ENCODE data around the gene ANKS3.

The ANKS3 gene

GRCh38 chr16:4754865-4755264, 20.8 kb upstream of the ANKS3 start:
- Histone ChIP-seq H3K4me1 (ENCODE audit: control extremely low read depth in 1 of 4, control insufficient read depth in 4 of 4, insufficient read depth in 4 of 4, low read length in 3 of 4) (no peaks in the 10 kb centered on the region), H3K9me3 (ENCODE audit: control extremely low read depth in 1 of 5, control insufficient read depth in 4 of 5, insufficient read depth in 2 of 5, low read depth in 1 of 5, low read length in 4 of 5) (peaks cover 0 to 9% (median 4%) of the 10 kb centered on the region in 5 experiments), H3K4me3 (ENCODE audit: control insufficient read depth in 1 of 7, extremely low read depth in 1 of 7, insufficient read depth in 4 of 7, low read depth in 2 of 7, low read length in 6 of 7) (no peak overlapping the region), H3K27me3 (replicated peaks in 2 of 5; ENCODE audit: control insufficient read depth in 4 of 5, insufficient read depth in 5 of 5, low read length in 4 of 5) (no peaks in the 10 kb centered on the region), H3K27ac (ENCODE audit: insufficient read depth in 1 of 2, low read depth in 1 of 2, low read length in 2 of 2, poor library complexity in 1 of 2, severe bottlenecking in 2 of 2) (no peak overlapping the region), H3K36me3 (ENCODE audit: control insufficient read depth in 4 of 4, insufficient read depth in 4 of 4, low read length in 3 of 4) (peaks cover 5 to 84% (median 56%) of the 10 kb centered on the region in 4 experiments)
- 97% methylated on average over 4 of the region's 4 CpGs for WGBS (ENCODE audit: insufficient coverage)
- DNase-seq = no peak
- ChIA-PET CTCF (no interaction called here), POLR2A (no interaction called here)

- peaks cover 3 to 80% (median 52%) of the 10 kb centered on the region in 4 experiments for H3K36me3 ChIP-seq (ENCODE audit: control insufficient read depth in 4 of 4, insufficient read depth in 4 of 4, low read length in 3 of 4)
- ChIA-PET POLR2A (no interaction called here), CTCF (interaction anchor here (0.6 kb wide), 1 partner anchor 9 kb away, joined by 3 read pairs; no protein-coding TSS in a partner anchor)
- peaks cover 0 to 3% (median 0%) of the 10 kb centered on the region in 4 experiments for H3K4me1 ChIP-seq (ENCODE audit: control extremely low read depth in 1 of 4, control insufficient read depth in 4 of 4, insufficient read depth in 4 of 4, low read length in 3 of 4)
- no peak overlapping the region for H3K4me3 ChIP-seq (ENCODE audit: control insufficient read depth in 1 of 7, extremely low read depth in 1 of 7, insufficient read depth in 4 of 7, low read depth in 2 of 7, low read length in 6 of 7)
- no peaks in the 10 kb centered on the region for H3K27me3 ChIP-seq (replicated peaks in 2 of 5; ENCODE audit: control insufficient read depth in 4 of 5, insufficient read depth in 5 of 5, low read length in 4 of 5)
- no peak for DNase-seq
- H3K9me3 ChIP-seq (ENCODE audit: control extremely low read depth in 1 of 5, control insufficient read depth in 4 of 5, insufficient read depth in 2 of 5, low read depth in 1 of 5, low read length in 4 of 5) = peaks cover 0 to 9% (median 4%) of the 10 kb centered on the region in 5 experiments
- WGBS (ENCODE audit: insufficient coverage) = 98% methylated on average over 8 of the region's 11 CpGs
- H3K27ac ChIP-seq (ENCODE audit: insufficient read depth in 1 of 2, low read depth in 1 of 2, low read length in 2 of 2, poor library complexity in 1 of 2, severe bottlenecking in 2 of 2) = no peak overlapping the region
Measured at GRCh38 chr16:4753227-4753626, 19.2 kb upstream of the ANKS3 start.

- POLR2A ChIA-PET = no interaction called here
- CTCF ChIA-PET = interaction anchor here (0.5 to 1.2 kb wide), 3 partner anchors 8 to 904 kb away, joined by 3 to 4 read pairs (median 3); no protein-coding TSS in a partner anchor
- no peak overlapping the region for H3K27ac ChIP-seq (ENCODE audit: insufficient read depth in 1 of 2, low read depth in 1 of 2, low read length in 2 of 2, poor library complexity in 1 of 2, severe bottlenecking in 2 of 2)
- WGBS (ENCODE audit: insufficient coverage) = 97% methylated on average over 43 of the region's 44 CpGs
- H3K36me3 ChIP-seq (ENCODE audit: control insufficient read depth in 4 of 4, insufficient read depth in 4 of 4, low read length in 3 of 4) = peaks cover 3 to 75% (median 51%) of the 10 kb centered on the region in 4 experiments
- H3K4me1 ChIP-seq (ENCODE audit: control extremely low read depth in 1 of 4, control insufficient read depth in 4 of 4, insufficient read depth in 4 of 4, low read length in 3 of 4) = peaks cover 0 to 6% (median 0%) of the 10 kb centered on the region in 4 experiments
- peaks cover 0 to 9% (median 4%) of the 10 kb centered on the region in 5 experiments for H3K9me3 ChIP-seq (ENCODE audit: control extremely low read depth in 1 of 5, control insufficient read depth in 4 of 5, insufficient read depth in 2 of 5, low read depth in 1 of 5, low read length in 4 of 5)
- no peak overlapping the region for H3K4me3 ChIP-seq (ENCODE audit: control insufficient read depth in 1 of 7, extremely low read depth in 1 of 7, insufficient read depth in 4 of 7, low read depth in 2 of 7, low read length in 6 of 7)
- DNase-seq = no peak
- H3K27me3 ChIP-seq (replicated peaks in 2 of 5; ENCODE audit: control insufficient read depth in 4 of 5, insufficient read depth in 5 of 5, low read length in 4 of 5) = no peaks in the 10 kb centered on the region
Measured at GRCh38 chr16:4752351-4753100, 18.5 kb upstream of the ANKS3 start.

- POLR2A ChIA-PET = no interaction called here
- WGBS (ENCODE audit: insufficient coverage) = 100% methylated on average over 7 of the region's 8 CpGs
Measured at GRCh38 chr16:4750896-4751295, 16.8 kb upstream of the ANKS3 start.

GRCh38 chr16:4749700-4750257, 15.7 kb upstream of the ANKS3 start:
- Histone ChIP-seq H3K36me3 (ENCODE audit: control insufficient read depth in 4 of 4, insufficient read depth in 4 of 4, low read length in 3 of 4) (peaks cover 3 to 52% (median 41%) of the 10 kb centered on the region in 4 experiments), H3K27ac (ENCODE audit: insufficient read depth in 1 of 2, low read depth in 1 of 2, low read length in 2 of 2, poor library complexity in 1 of 2, severe bottlenecking in 2 of 2) (no peak overlapping the region), H3K4me1 (ENCODE audit: control extremely low read depth in 1 of 4, control insufficient read depth in 4 of 4, insufficient read depth in 4 of 4, low read length in 3 of 4) (peaks cover 0 to 8% (median 0%) of the 10 kb centered on the region in 4 experiments), H3K9me3 (ENCODE audit: control extremely low read depth in 1 of 5, control insufficient read depth in 4 of 5, insufficient read depth in 2 of 5, low read depth in 1 of 5, low read length in 4 of 5) (peaks cover 0 to 1% (median under 1%) of the 10 kb centered on the region in 5 experiments), H3K27me3 (replicated peaks in 2 of 5; ENCODE audit: control insufficient read depth in 4 of 5, insufficient read depth in 5 of 5, low read length in 4 of 5) (no peaks in the 10 kb centered on the region), H3K4me3 (ENCODE audit: control insufficient read depth in 1 of 7, extremely low read depth in 1 of 7, insufficient read depth in 4 of 7, low read depth in 2 of 7, low read length in 6 of 7) (no peak overlapping the region)
- CTCF ChIA-PET = interaction anchor here (0.7 to 1.0 kb wide), 2 partner anchors 15 to 16 kb away, joined by 3 to 5 read pairs; partner anchors contain the start of genes ANKS3 and DNAAF8
- POLR2A ChIA-PET = no interaction called here
- 89% methylated on average over 7 of the region's 10 CpGs for WGBS (ENCODE audit: insufficient coverage)
- no peak for DNase-seq

More at GRCh38 chr16:4750896-4751295, 16.8 kb upstream of the ANKS3 start:
- peaks cover 0 to 9% (median 4%) of the 10 kb centered on the region in 5 experiments for H3K9me3 ChIP-seq (ENCODE audit: control extremely low read depth in 1 of 5, control insufficient read depth in 4 of 5, insufficient read depth in 2 of 5, low read depth in 1 of 5, low read length in 4 of 5)
- H3K27ac ChIP-seq (ENCODE audit: insufficient read depth in 1 of 2, low read depth in 1 of 2, low read length in 2 of 2, poor library complexity in 1 of 2, severe bottlenecking in 2 of 2) = no peak overlapping the region
- DNase-seq = no peak
- CTCF ChIA-PET = no interaction called here
- H3K36me3 ChIP-seq (ENCODE audit: control insufficient read depth in 4 of 4, insufficient read depth in 4 of 4, low read length in 3 of 4) = peaks cover 3 to 62% (median 47%) of the 10 kb centered on the region in 4 experiments
- no peaks in the 10 kb centered on the region for H3K27me3 ChIP-seq (replicated peaks in 2 of 5; ENCODE audit: control insufficient read depth in 4 of 5, insufficient read depth in 5 of 5, low read length in 4 of 5)
- no peak overlapping the region for H3K4me3 ChIP-seq (ENCODE audit: control insufficient read depth in 1 of 7, extremely low read depth in 1 of 7, insufficient read depth in 4 of 7, low read depth in 2 of 7, low read length in 6 of 7)
- H3K4me1 ChIP-seq (ENCODE audit: control extremely low read depth in 1 of 4, control insufficient read depth in 4 of 4, insufficient read depth in 4 of 4, low read length in 3 of 4) = peaks cover 0 to 8% (median 0%) of the 10 kb centered on the region in 4 experiments

- Histone ChIP-seq H3K9me3 (ENCODE audit: control extremely low read depth in 1 of 5, control insufficient read depth in 4 of 5, insufficient read depth in 2 of 5, low read depth in 1 of 5, low read length in 4 of 5) (no peaks in the 10 kb centered on the region), H3K36me3 (ENCODE audit: control insufficient read depth in 4 of 4, insufficient read depth in 4 of 4, low read length in 3 of 4) (peaks cover 3 to 47% (median 37%) of the 10 kb centered on the region in 4 experiments), H3K4me1 (ENCODE audit: control extremely low read depth in 1 of 4, control insufficient read depth in 4 of 4, insufficient read depth in 4 of 4, low read length in 3 of 4) (peaks cover 0 to 8% (median 0%) of the 10 kb centered on the region in 4 experiments), H3K27ac (ENCODE audit: insufficient read depth in 1 of 2, low read depth in 1 of 2, low read length in 2 of 2, poor library complexity in 1 of 2, severe bottlenecking in 2 of 2) (no peak overlapping the region), H3K27me3 (replicated peaks in 2 of 5; ENCODE audit: control insufficient read depth in 4 of 5, insufficient read depth in 5 of 5, low read length in 4 of 5) (no peaks in the 10 kb centered on the region), H3K4me3 (ENCODE audit: control insufficient read depth in 1 of 7, extremely low read depth in 1 of 7, insufficient read depth in 4 of 7, low read depth in 2 of 7, low read length in 6 of 7) (no peak overlapping the region)
- ChIA-PET POLR2A (no interaction called here), CTCF (interaction anchor here (1.0 to 1.5 kb wide), 2 partner anchors 15 kb away, joined by 3 to 4 read pairs; partner anchors contain the start of genes ANKS3 and DNAAF8)
- DNase-seq = no peak
- WGBS (ENCODE audit: insufficient coverage) = 98% methylated on average over 16 of the region's 16 CpGs
Measured at GRCh38 chr16:4748682-4749411, 14.8 kb upstream of the ANKS3 start.

Measured in common myeloid progenitor, CD34-positive (primary cell).